Fibroblast of pulmonary artery (primary cell): ENCODE results near the gene PLEKHJ1.

Experiments used
- DNase-seq: peaks from one replicate; pipeline ENCODE4 v3.0.0-alpha.2; 2010; ENCODE audit warnings: low read depth
- H3K4me3 ChIP-seq: replicated peaks from 2 replicates; pipeline ENCODE4 v1.5.1; 2011; ENCODE audit warnings: low read depth, mild to moderate bottlenecking, control low read depth, low read length, moderate library complexity
- CTCF ChIP-seq: IDR thresholded peaks from 2 replicates; pipeline ENCODE4 v1.5.1; 2011; ENCODE audit warnings: mild to moderate bottlenecking, control low read depth, low read length, inconsistent platforms; ENCODE audit errors: missing control alignments

The PLEKHJ1 gene

GRCh38 chr19:2278459-2279158 is 42.5 kb upstream of the PLEKHJ1 start:
- no peak for TF ChIP-seq CTCF
- H3K4me3 ChIP-seq, result no peak overlapping the region
- DNase-seq, result no peak

- no peak for TF ChIP-seq CTCF
- H3K4me3 ChIP-seq, result no peak overlapping the region
- no peak for DNase-seq
These were observed 41.0 kb upstream of the PLEKHJ1 start for GRCh38 chr19:2277138-2277537.

- DNase-seq, result no peak
- no peak for TF ChIP-seq CTCF
- no peak overlapping the region for H3K4me3 ChIP-seq
These were observed 40.4 kb upstream of the PLEKHJ1 start for GRCh38 chr19:2276429-2276986.

- H3K4me3 ChIP-seq, result no peak overlapping the region
- no peak for TF ChIP-seq CTCF
- no peak for DNase-seq
These were observed 39.7 kb upstream of the PLEKHJ1 start for GRCh38 chr19:2275588-2276428.

GRCh38 chr19:2274931-2275535 is 38.9 kb upstream of the PLEKHJ1 start:
- DNase-seq, result peak; percentile 76
- no peak overlapping the region for H3K4me3 ChIP-seq
- TF ChIP-seq CTCF, result peak; percentile 65

- no peak for DNase-seq
- no peak overlapping the region for H3K4me3 ChIP-seq
- no peak for TF ChIP-seq CTCF
These were observed 38.1 kb upstream of the PLEKHJ1 start for GRCh38 chr19:2274185-2274711.
